WTC11 (cell line): ENCODE measurements around the gene DNAI7.

ENCODE experiments used
- MYBL2 ChIP-seq: sonication (generic); formaldehyde crosslinking; IDR thresholded peaks from 2 replicates; pipeline ENCODE4 v1.8.1; 2023; ENCODE audit warnings: mild to moderate bottlenecking, moderate library complexity, missing genetic modification reagents
- RORB ChIP-seq: fragments of 250-450 bp; sonication (Bioruptor Pico); IDR thresholded peaks from 2 replicates; pipeline ENCODE4 v1.9.0; 2021; ENCODE audit warnings: mild to moderate bottlenecking
- TEAD1 ChIP-seq: sonication (generic); formaldehyde crosslinking; IDR thresholded peaks from 2 replicates; pipeline ENCODE4 v1.8.0; 2022; ENCODE audit warnings: mild to moderate bottlenecking, missing genetic modification reagents
- TF ChIP-seq, protein P1 (sequence below): fragments of 200-600 bp; IDR thresholded peaks from 2 replicates; pipeline ENCODE4 v1.8.0; 2022; ENCODE audit warnings: antibody characterized with exemption
- TF ChIP-seq, protein P2 (sequence below): sonication (generic); formaldehyde crosslinking; IDR thresholded peaks from 2 replicates; pipeline ENCODE4 v1.8.0; 2022; ENCODE audit warnings: mild to moderate bottlenecking, missing genetic modification reagents
- TF ChIP-seq, protein P3 (sequence below): sonication (generic); formaldehyde crosslinking; IDR thresholded peaks from 2 replicates; pipeline ENCODE4 v1.8.0; 2022; ENCODE audit warnings: mild to moderate bottlenecking, missing genetic modification reagents

GRCh38 chr12:25155022-25155576 is 39.9 kb downstream of the DNAI7 start:
- TF ChIP-seq, protein P1, sequence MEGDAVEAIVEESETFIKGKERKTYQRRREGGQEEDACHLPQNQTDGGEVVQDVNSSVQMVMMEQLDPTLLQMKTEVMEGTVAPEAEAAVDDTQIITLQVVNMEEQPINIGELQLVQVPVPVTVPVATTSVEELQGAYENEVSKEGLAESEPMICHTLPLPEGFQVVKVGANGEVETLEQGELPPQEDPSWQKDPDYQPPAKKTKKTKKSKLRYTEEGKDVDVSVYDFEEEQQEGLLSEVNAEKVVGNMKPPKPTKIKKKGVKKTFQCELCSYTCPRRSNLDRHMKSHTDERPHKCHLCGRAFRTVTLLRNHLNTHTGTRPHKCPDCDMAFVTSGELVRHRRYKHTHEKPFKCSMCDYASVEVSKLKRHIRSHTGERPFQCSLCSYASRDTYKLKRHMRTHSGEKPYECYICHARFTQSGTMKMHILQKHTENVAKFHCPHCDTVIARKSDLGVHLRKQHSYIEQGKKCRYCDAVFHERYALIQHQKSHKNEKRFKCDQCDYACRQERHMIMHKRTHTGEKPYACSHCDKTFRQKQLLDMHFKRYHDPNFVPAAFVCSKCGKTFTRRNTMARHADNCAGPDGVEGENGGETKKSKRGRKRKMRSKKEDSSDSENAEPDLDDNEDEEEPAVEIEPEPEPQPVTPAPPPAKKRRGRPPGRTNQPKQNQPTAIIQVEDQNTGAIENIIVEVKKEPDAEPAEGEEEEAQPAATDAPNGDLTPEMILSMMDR = peak; percentile 55
- TF ChIP-seq, protein P2, sequence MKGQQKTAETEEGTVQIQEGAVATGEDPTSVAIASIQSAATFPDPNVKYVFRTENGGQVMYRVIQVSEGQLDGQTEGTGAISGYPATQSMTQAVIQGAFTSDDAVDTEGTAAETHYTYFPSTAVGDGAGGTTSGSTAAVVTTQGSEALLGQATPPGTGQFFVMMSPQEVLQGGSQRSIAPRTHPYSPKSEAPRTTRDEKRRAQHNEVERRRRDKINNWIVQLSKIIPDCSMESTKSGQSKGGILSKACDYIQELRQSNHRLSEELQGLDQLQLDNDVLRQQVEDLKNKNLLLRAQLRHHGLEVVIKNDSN = no peak
- TF ChIP-seq RORB = no peak
- no peak for TF ChIP-seq TEAD1 (CRISPR knock-in tag)
- TF ChIP-seq MYBL2 (CRISPR knock-in tag) = no peak
- TF ChIP-seq, protein P3, sequence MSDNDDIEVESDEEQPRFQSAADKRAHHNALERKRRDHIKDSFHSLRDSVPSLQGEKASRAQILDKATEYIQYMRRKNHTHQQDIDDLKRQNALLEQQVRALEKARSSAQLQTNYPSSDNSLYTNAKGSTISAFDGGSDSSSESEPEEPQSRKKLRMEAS (CRISPR knock-in tag) = no peak
